CD14-positive monocyte (primary cell): ENCODE measurements around the gene STK32A. TPM values are rescaled to one million over a fixed set of nuclear protein-coding genes. Genes with fewer than 3 reads are reported as not detected.

Source experiments
- DNase-seq, 3 donors: peaks; one replicate each; pipeline ENCODE4 v3.0.0-alpha.2; 2011 to 2022
- H2AFZ ChIP-seq: 2 replicates; pipeline ENCODE4 v1.6.0; 2012; ENCODE audit warnings: mild to moderate bottlenecking, low read depth, low read length, inconsistent platforms; ENCODE audit not compliant: insufficient read depth, poor library complexity, severe bottlenecking
- H3K27ac ChIP-seq, 2 donors: 1 replicate in 1 of 2; 2 replicates in 1 of 2; pipeline ENCODE4 v1.5.1; 2012 to 2013; ENCODE audit warnings: low read length in 2 of 2, control low read depth in 1 of 2, inconsistent platforms in 1 of 2, low read depth in 1 of 2, mild to moderate bottlenecking in 1 of 2
- H3K27me3 ChIP-seq, 2 donors: one replicate each; pipeline versions ENCODE4 v1.6.0 to v1.6.1; 2011 to 2013; ENCODE audit warnings: low read length in 2 of 2; ENCODE audit not compliant: control insufficient read depth in 2 of 2, insufficient read depth in 2 of 2
- H3K36me3 ChIP-seq, 2 donors: replicated peaks in 1 of 2; 1 replicate in 1 of 2; 2 replicates in 1 of 2; pipeline versions ENCODE4 v1.5.1 to v1.6.1; 2012 to 2013; ENCODE audit warnings: low read length in 2 of 2, control low read depth in 1 of 2, inconsistent platforms in 1 of 2, mild to moderate bottlenecking in 1 of 2; ENCODE audit not compliant: insufficient read depth in 2 of 2, control insufficient read depth in 1 of 2
- H3K4me1 ChIP-seq, 2 donors: 1 replicate in 1 of 2; 2 replicates in 1 of 2; pipeline versions ENCODE4 v1.5.1 to v1.6.1; 2012 to 2013; ENCODE audit warnings: low read length in 2 of 2, control low read depth in 1 of 2, inconsistent platforms in 1 of 2, mild to moderate bottlenecking in 1 of 2, moderate library complexity in 1 of 2; ENCODE audit not compliant: insufficient read depth in 2 of 2, control insufficient read depth in 1 of 2
- H3K4me2 ChIP-seq: replicated peaks from 2 replicates; pipeline ENCODE3; 2012; ENCODE audit warnings: low read length, moderate library complexity, mild to moderate bottlenecking; ENCODE audit not compliant: poor library complexity, severe bottlenecking; ENCODE audit errors: extremely low read depth
- H3K4me3 ChIP-seq, 3 experiments: fragments of 200-600 bp in 1 of 3; sonication (generic) in 1 of 3; replicated peaks in 1 of 3; 1 replicate in 2 of 3; 2 replicates in 1 of 3; pipeline ENCODE4 v1.5.1; 2011 to 2013; ENCODE audit warnings: low read length in 3 of 3, mild to moderate bottlenecking in 3 of 3, control low read depth in 2 of 3, low read depth in 2 of 3, inconsistent platforms in 1 of 3, moderate library complexity in 1 of 3
- H3K79me2 ChIP-seq: 2 replicates; pipeline ENCODE4 v1.6.0; 2012; ENCODE audit warnings: mild to moderate bottlenecking, control low read depth, inconsistent platforms, low read length, moderate library complexity; ENCODE audit not compliant: insufficient read depth
- H3K9ac ChIP-seq: 2 replicates; pipeline ENCODE4 v1.6.0; 2017; ENCODE audit warnings: low read length, mild to moderate bottlenecking; ENCODE audit not compliant: insufficient read depth, poor library complexity, severe bottlenecking
- H3K9me3 ChIP-seq, 2 donors: replicated peaks in 1 of 2; 1 replicate in 1 of 2; 2 replicates in 1 of 2; pipeline versions ENCODE4 v1.5.1 to v1.6.1; 2012 to 2013; ENCODE audit warnings: low read length in 2 of 2, control low read depth in 1 of 2; ENCODE audit not compliant: control insufficient read depth in 1 of 2, insufficient read depth in 1 of 2
- H4K20me1 ChIP-seq: 2 replicates; pipeline ENCODE4 v1.6.0; 2012; ENCODE audit warnings: mild to moderate bottlenecking, low read length, control low read depth, moderate library complexity; ENCODE audit not compliant: insufficient read depth
- H3K27ac Mint-ChIP-seq, 7 donors: one replicate each; pipeline ENCODE4 v1.8.0; 2020; ENCODE audit warnings: mild to moderate bottlenecking in 7 of 7, mixed read lengths in 7 of 7, moderate library complexity in 6 of 7, inconsistent platforms in 2 of 7
- H3K27me3 Mint-ChIP-seq, 3 donors: one replicate each; pipeline ENCODE4 v1.8.0; 2021 to 2022; ENCODE audit warnings: low read depth in 3 of 3, mild to moderate bottlenecking in 3 of 3, mixed read lengths in 3 of 3, moderate library complexity in 3 of 3, inconsistent platforms in 1 of 3
- H3K36me3 Mint-ChIP-seq, 2 donors: one replicate each; pipeline ENCODE4 v1.8.0; 2020; ENCODE audit warnings: mixed read lengths in 2 of 2, inconsistent platforms in 1 of 2, mild to moderate bottlenecking in 1 of 2
- H3K4me1 Mint-ChIP-seq: one replicate; pipeline ENCODE4 v1.8.0; 2020; ENCODE audit warnings: mild to moderate bottlenecking, mixed read lengths
- H3K4me3 Mint-ChIP-seq, 2 donors: one replicate each; pipeline ENCODE4 v1.8.0; 2020; ENCODE audit warnings: mild to moderate bottlenecking in 2 of 2, mixed read lengths in 2 of 2, moderate library complexity in 1 of 2
- H3K9me3 Mint-ChIP-seq, 7 donors: one replicate each; pipeline ENCODE4 v1.8.0; 2020 to 2022; ENCODE audit warnings: mixed read lengths in 7 of 7, mild to moderate bottlenecking in 6 of 7, moderate library complexity in 6 of 7, inconsistent platforms in 2 of 7
- WGBS: methylation state at CpG from one replicate; pipeline ENCODE4 v1.1.5; 2013; ENCODE audit warnings: missing lambda C conversion rate; ENCODE audit not compliant: insufficient coverage; 5-methylcytosine and 5-hydroxymethylcytosine counted together
- intact Hi-C, 2 donors: fragments of 100-400 bp; cut with micrococcal nuclease; formaldehyde crosslinking; loops; one replicate each; pipeline versions ENCODE4 v1.15.0 to v1.15.1; 2023
- polyA plus RNA-seq, 3 donors: library from polyadenylated mRNA; depleted of rRNA in 1 of 3; unstranded in 2 of 3; stranded (reverse) in 1 of 3; fragments of 300-500 nt in 2 of 3; fragments of >200 nt in 1 of 3; fragmentation: Illumina TruSeq in 2 of 3; gene quantifications; 1 replicate in 2 of 3; 2 replicates in 1 of 3; pipeline ENCODE4 v1.2.3, GENCODE V29; 2012 to 2021
- TF ChIP-seq, protein P1 (sequence below): fragments of 200-600 bp; IDR thresholded peaks from one replicate; pipeline ENCODE4 v1.8.0; 2022; ENCODE audit warnings: antibody characterized with exemption, mild to moderate bottlenecking

Gene STK32A
- polyA plus RNA-seq, 3 donors: not detected

DNA sequence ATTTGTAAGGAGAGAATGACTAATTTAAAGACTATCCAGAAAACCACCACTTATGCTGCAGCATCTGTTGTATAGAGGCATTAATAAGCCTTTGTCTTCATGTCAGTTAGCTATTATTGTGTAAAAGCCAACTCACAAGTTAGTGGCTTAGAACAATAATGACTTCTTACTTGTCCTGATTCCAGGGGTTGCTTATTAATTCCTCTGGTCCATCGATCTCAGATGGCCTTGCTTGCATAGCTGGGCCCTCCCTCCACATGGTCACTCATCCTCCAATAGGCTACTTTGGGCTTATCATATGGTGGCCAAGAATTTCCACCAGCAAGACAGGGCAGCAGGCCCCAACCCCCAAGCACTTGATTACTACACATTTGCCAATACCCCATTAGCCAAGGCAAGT, 44.5 kb upstream of the STK32A start:
- H3K36me3 ChIP-seq: no peaks in the 10 kb centered on the region
- H3K9ac ChIP-seq: no peak overlapping the region
- Mint-ChIP-seq H3K27ac (no peak overlapping the region), H3K9me3 (peaks cover 0 to 1% (median 0%) of the 10 kb centered on the region in 7 donors), H3K4me1 (peaks cover 11% of the 10 kb centered on the region), H3K36me3 (no peaks in the 10 kb centered on the region), H3K4me3 (no peak overlapping the region), H3K27me3 (peaks cover 1 to 10% (median 4%) of the 10 kb centered on the region in 3 donors)
- no peaks in the 10 kb centered on the region for H3K27me3 ChIP-seq
- 67% methylated on average over 1 of the region's 1 CpG for WGBS
- DNase-seq: no peak
- H3K9me3 ChIP-seq: no peaks in the 10 kb centered on the region
- intact Hi-C loops: no loop called here
- TF ChIP-seq, protein P1, sequence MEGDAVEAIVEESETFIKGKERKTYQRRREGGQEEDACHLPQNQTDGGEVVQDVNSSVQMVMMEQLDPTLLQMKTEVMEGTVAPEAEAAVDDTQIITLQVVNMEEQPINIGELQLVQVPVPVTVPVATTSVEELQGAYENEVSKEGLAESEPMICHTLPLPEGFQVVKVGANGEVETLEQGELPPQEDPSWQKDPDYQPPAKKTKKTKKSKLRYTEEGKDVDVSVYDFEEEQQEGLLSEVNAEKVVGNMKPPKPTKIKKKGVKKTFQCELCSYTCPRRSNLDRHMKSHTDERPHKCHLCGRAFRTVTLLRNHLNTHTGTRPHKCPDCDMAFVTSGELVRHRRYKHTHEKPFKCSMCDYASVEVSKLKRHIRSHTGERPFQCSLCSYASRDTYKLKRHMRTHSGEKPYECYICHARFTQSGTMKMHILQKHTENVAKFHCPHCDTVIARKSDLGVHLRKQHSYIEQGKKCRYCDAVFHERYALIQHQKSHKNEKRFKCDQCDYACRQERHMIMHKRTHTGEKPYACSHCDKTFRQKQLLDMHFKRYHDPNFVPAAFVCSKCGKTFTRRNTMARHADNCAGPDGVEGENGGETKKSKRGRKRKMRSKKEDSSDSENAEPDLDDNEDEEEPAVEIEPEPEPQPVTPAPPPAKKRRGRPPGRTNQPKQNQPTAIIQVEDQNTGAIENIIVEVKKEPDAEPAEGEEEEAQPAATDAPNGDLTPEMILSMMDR: no peak
- H3K27ac ChIP-seq: no peak overlapping the region
- H3K4me3 ChIP-seq: no peak overlapping the region
- no peaks in the 10 kb centered on the region for H3K4me1 ChIP-seq
- H3K79me2 ChIP-seq: no peaks in the 10 kb centered on the region
- H2AFZ ChIP-seq: no peak overlapping the region
- H3K4me2 ChIP-seq: no peak overlapping the region
- H4K20me1 ChIP-seq: no peaks in the 10 kb centered on the region

DNA sequence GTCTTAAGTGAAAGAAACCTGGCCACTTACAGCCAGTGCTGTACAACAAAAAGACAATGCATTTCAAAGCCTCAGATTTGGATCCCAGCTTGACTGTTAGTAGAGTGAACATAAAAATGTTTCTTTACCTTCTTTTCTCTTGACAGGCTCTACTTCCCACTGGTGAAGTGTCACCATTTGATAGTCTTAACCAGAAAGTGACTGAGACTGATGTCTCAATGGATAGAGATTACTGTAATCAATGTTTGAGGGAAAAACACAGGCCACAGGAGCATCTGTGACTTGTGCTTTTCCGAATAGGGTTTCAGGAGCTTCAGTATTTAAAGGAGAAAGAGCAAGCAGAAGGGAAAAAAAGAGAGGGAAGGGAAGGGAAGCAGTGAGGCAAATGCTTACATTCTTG, 41.7 kb upstream of the STK32A start:
- WGBS: 100% methylated on average over 1 of the region's 1 CpG
- Histone ChIP-seq H3K4me2 (no peak overlapping the region), H3K27me3 (no peaks in the 10 kb centered on the region), H3K36me3 (no peaks in the 10 kb centered on the region), H3K4me3 (no peak overlapping the region), H4K20me1 (no peaks in the 10 kb centered on the region), H3K9ac (no peak overlapping the region), H3K27ac (no peak overlapping the region), H3K9me3 (no peaks in the 10 kb centered on the region), H2AFZ (no peak overlapping the region), H3K79me2 (no peaks in the 10 kb centered on the region), H3K4me1 (no peaks in the 10 kb centered on the region)
- H3K27me3 Mint-ChIP-seq: peaks cover 1 to 7% (median 4%) of the 10 kb centered on the region in 3 donors
- TF ChIP-seq, protein P1: no peak
- intact Hi-C loops: no loop called here
- no peak overlapping the region for H3K4me3 Mint-ChIP-seq
- no peak overlapping the region for H3K27ac Mint-ChIP-seq
- H3K9me3 Mint-ChIP-seq: peaks cover 0 to 1% (median 0%) of the 10 kb centered on the region in 7 donors
- DNase-seq: no peak
- no peaks in the 10 kb centered on the region for H3K36me3 Mint-ChIP-seq
- peaks cover 11% of the 10 kb centered on the region for H3K4me1 Mint-ChIP-seq
